Measurements from ENCODE around the gene BRAF.
"Not testable (repeated sequence)": the region's sequence is repeated elsewhere in the genome, so short reads cannot be mapped to it uniquely, and the experiment has no call there.

BRAF gene

GRCh38 chr7:140697447-140698143 lies 227.1 kb downstream of the BRAF start:
- no peak for DNase-seq

- DNase-seq = peak; percentile 68
These were observed 227.9 kb downstream of the BRAF start, which contains the start of gene NDUFB2 for GRCh38 chr7:140696680-140697446. Gene NDUFB2 (plus strand): TSS chr7:140696708. CDS start chr7:140696745, 37 bp downstream.

GRCh38 chr7:140696024-140696679 lies 228.6 kb downstream of the BRAF start:
- DNase-seq = peak; percentile 92

GRCh38 chr7:140695381-140695780 lies 229.3 kb downstream of the BRAF start:
- DNase-seq = no peak

GRCh38 chr7:140694592-140694991 lies 230.1 kb downstream of the BRAF start:
- no peak for DNase-seq

GRCh38 chr7:140693849-140694248 lies 230.9 kb downstream of the BRAF start:
- DNase-seq = not testable (repeated sequence)

- no peak for DNase-seq
These were observed 233.2 kb downstream of the BRAF start for GRCh38 chr7:140691376-140692045.

- DNase-seq = no peak
These were observed 235.3 kb downstream of the BRAF start for GRCh38 chr7:140689199-140690152.

- DNase-seq = no peak
These were observed 236.4 kb downstream of the BRAF start for GRCh38 chr7:140688341-140688740.

- no peak for DNase-seq
These were observed 237.8 kb downstream of the BRAF start for GRCh38 chr7:140686921-140687320.

- DNase-seq = no peak
These were observed 239.2 kb downstream of the BRAF start for GRCh38 chr7:140685407-140686087.

GRCh38 chr7:140684066-140684950 lies 240.4 kb downstream of the BRAF start:
- no peak for DNase-seq

GRCh38 chr7:140683657-140684056 lies 241.1 kb downstream of the BRAF start:
- DNase-seq = no peak

- no peak for DNase-seq
These were observed 243.0 kb downstream of the BRAF start for GRCh38 chr7:140681766-140682165.

GRCh38 chr7:140680886-140681285 lies 243.8 kb downstream of the BRAF start:
- DNase-seq = no peak

- DNase-seq = no peak
These were observed 245.5 kb downstream of the BRAF start for GRCh38 chr7:140679186-140679585.

GRCh38 chr7:140678816-140679130 lies 246.0 kb downstream of the BRAF start:
- no peak for DNase-seq

- no peak for DNase-seq
These were observed 246.5 kb downstream of the BRAF start for GRCh38 chr7:140678081-140678815.

- DNase-seq = no peak
These were observed 247.2 kb downstream of the BRAF start for GRCh38 chr7:140677496-140677895.

GRCh38 chr7:140676956-140677355 lies 247.8 kb downstream of the BRAF start:
- not testable (repeated sequence) for DNase-seq
